CD4-positive, alpha-beta T cell (primary cell): Measurements from ENCODE around the gene RGS12. TPM values are rescaled to one million over a fixed set of nuclear protein-coding genes. Genes with fewer than 3 reads are reported as not detected.

Source experiments
- ATAC-seq: fragments of 200-7000 bp; cut with Tn5 transposase; one replicate; pipeline ENCODE4 v1.10.0; 2022; ENCODE audit warnings: mild to moderate bottlenecking; ENCODE audit not compliant: poor library complexity
- CTCF ChIA-PET: fragments of 350-600 bp; sonication (Branson Sonifier 250); formaldehyde crosslinking; loops from one replicate; lab custom pipeline; 2021; ENCODE audit warnings: antibody characterized with exemption, inconsistent platforms; lab: Charles Lee
- POLR2A ChIA-PET: fragments of 350-600 bp; sonication (Branson Sonifier 250); formaldehyde crosslinking; loops from one replicate; lab custom pipeline; 2021; ENCODE audit warnings: antibody characterized with exemption, inconsistent platforms; lab: Charles Lee
- DNase-seq, 14 experiments: peaks; one replicate each; pipeline ENCODE4 v3.0.0-alpha.2; 2013 to 2020; ENCODE audit warnings: mixed read lengths in 2 of 14
- H3K27ac ChIP-seq, 2 donors: one replicate each; pipeline versions ENCODE4 v1.5.1 to v1.7.0; 2013; ENCODE audit warnings: low read length in 2 of 2, low read depth in 1 of 2, mild to moderate bottlenecking in 1 of 2
- H3K27me3 ChIP-seq, 2 experiments: 1 replicate in 1 of 2; 2 replicates in 1 of 2; pipeline versions ENCODE4 v1.6.1 to v1.7.0; 2013; ENCODE audit warnings: low read length in 2 of 2, control low read depth in 1 of 2, mild to moderate bottlenecking in 1 of 2, moderate library complexity in 1 of 2; ENCODE audit not compliant: insufficient read depth in 2 of 2, control insufficient read depth in 1 of 2
- H3K36me3 ChIP-seq: one replicate; pipeline ENCODE4 v1.6.1; 2013; ENCODE audit warnings: low read length, control low read depth; ENCODE audit not compliant: insufficient read depth
- H3K4me1 ChIP-seq: one replicate; pipeline ENCODE4 v1.6.1; 2013; ENCODE audit warnings: low read length, control low read depth; ENCODE audit not compliant: insufficient read depth
- H3K4me3 ChIP-seq: one replicate; pipeline ENCODE4 v1.5.1; 2013; ENCODE audit warnings: mild to moderate bottlenecking, low read length, moderate library complexity
- H3K9me3 ChIP-seq, 2 experiments: 1 replicate in 1 of 2; 2 replicates in 1 of 2; pipeline versions ENCODE4 v1.6.1 to v1.7.0; 2013; ENCODE audit warnings: low read length in 2 of 2, mild to moderate bottlenecking in 2 of 2, control low read depth in 1 of 2, moderate library complexity in 1 of 2; ENCODE audit not compliant: control insufficient read depth in 1 of 2, insufficient read depth in 1 of 2
- H3K27ac Mint-ChIP-seq: one replicate; pipeline ENCODE4 v1.8.0; 2020; ENCODE audit warnings: mixed read lengths
- H3K27me3 Mint-ChIP-seq: one replicate; pipeline ENCODE4 v1.8.0; 2021; ENCODE audit warnings: mixed read lengths
- H3K36me3 Mint-ChIP-seq: one replicate; pipeline ENCODE4 v1.8.0; 2021; ENCODE audit warnings: low read depth, mixed read lengths
- H3K4me1 Mint-ChIP-seq: one replicate; pipeline ENCODE4 v1.8.0; 2021; ENCODE audit warnings: low read depth, mixed read lengths
- H3K4me3 Mint-ChIP-seq: one replicate; pipeline ENCODE4 v1.8.0; 2020; ENCODE audit warnings: mild to moderate bottlenecking, mixed read lengths
- H3K9me3 Mint-ChIP-seq: one replicate; pipeline ENCODE4 v1.8.0; 2020; ENCODE audit warnings: mixed read lengths
- intact Hi-C, 2 experiments: fragments of 100-400 bp; cut with DNase I in 1 of 2; cut with micrococcal nuclease in 1 of 2; formaldehyde crosslinking; loops; one replicate each; pipeline versions ENCODE4 v1.15.1 to v1.9.0; 2023 to 2025; cut with DNase I, micrococcal nuclease
- total RNA-seq, 174 experiments: library from RNA in 2 of 174; stranded (reverse) in 2 of 174; gene quantifications; one replicate each; pipeline ENCODE4 v1.2.3 and lab custom pipeline; 2021 to 2026
- TF ChIP-seq, protein P1 (sequence below): fragments of 200-600 bp; IDR thresholded peaks from one replicate; pipeline ENCODE4 v1.8.0; 2022; ENCODE audit warnings: antibody characterized with exemption, mild to moderate bottlenecking

RGS12 gene
- total RNA-seq, 2 experiments from 2014 or later = 14.1 to 16.9 TPM

GRCh38 chr4:3246458-3247398, 46.1 kb upstream of the RGS12 start:
- TF ChIP-seq, protein P1, sequence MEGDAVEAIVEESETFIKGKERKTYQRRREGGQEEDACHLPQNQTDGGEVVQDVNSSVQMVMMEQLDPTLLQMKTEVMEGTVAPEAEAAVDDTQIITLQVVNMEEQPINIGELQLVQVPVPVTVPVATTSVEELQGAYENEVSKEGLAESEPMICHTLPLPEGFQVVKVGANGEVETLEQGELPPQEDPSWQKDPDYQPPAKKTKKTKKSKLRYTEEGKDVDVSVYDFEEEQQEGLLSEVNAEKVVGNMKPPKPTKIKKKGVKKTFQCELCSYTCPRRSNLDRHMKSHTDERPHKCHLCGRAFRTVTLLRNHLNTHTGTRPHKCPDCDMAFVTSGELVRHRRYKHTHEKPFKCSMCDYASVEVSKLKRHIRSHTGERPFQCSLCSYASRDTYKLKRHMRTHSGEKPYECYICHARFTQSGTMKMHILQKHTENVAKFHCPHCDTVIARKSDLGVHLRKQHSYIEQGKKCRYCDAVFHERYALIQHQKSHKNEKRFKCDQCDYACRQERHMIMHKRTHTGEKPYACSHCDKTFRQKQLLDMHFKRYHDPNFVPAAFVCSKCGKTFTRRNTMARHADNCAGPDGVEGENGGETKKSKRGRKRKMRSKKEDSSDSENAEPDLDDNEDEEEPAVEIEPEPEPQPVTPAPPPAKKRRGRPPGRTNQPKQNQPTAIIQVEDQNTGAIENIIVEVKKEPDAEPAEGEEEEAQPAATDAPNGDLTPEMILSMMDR = no peak
- Histone ChIP-seq H3K4me3 (no peak overlapping the region), H3K36me3 (no peaks in the 10 kb centered on the region), H3K4me1 (peaks cover 9% of the 10 kb centered on the region), H3K27ac (no peak overlapping the region), H3K27me3 (no peaks in the 10 kb centered on the region), H3K9me3 (no peaks in the 10 kb centered on the region)
- Mint-ChIP-seq H3K9me3 (no peaks in the 10 kb centered on the region), H3K27ac (no peak overlapping the region), H3K27me3 (no peaks in the 10 kb centered on the region), H3K36me3 (peaks cover 5% of the 10 kb centered on the region), H3K4me1 (peaks cover 18% of the 10 kb centered on the region), H3K4me3 (no peak overlapping the region)
- intact Hi-C loops = no loop called here
- no peak for ATAC-seq
- ChIA-PET POLR2A (no interaction called here), CTCF (interaction anchor here (0.6 kb wide), 1 partner anchor 620 kb away, joined by 3 read pairs; no protein-coding TSS in a partner anchor)
- DNase-seq = no peak

DNA sequence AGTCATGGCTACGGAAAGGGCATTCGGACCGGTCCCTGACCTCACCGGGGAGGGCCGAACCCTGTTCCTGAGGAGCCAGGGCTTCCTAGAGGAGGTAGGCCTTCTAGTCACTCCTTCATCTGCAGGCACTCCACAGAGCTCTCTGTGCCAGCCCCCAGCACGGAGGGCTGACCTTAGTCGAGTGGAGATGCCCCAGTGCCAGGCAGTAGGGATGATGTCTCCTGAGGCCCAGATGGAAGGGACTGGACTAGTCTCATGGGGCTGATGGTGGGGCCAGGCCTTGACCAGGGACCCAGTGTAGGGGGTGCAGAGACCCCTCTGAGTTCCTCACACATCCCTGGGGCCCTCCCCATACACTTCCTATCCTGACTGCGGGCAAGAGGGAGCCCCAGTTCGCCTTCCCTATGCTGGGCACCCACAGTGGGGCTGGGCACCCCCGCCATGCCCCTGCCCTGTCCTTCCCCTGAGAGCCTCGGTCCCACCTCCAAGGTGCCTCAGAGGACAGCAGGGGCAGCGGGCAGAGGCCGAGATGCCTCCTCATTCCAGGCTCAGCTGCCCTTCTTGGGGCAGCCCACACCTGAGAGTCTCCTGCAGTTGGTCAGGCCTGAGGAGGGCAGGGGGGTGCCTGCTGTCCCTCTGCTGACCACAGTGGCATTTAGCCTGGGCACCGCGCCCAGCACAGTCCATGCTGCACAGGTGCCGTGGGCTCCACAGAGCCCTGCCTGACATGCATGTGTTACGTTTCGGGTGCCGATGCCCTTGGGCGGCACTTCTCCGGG, 45.2 kb upstream of the RGS12 start:
- DNase-seq (no peak), ATAC-seq (no peak)
- ChIA-PET CTCF (no interaction called here), POLR2A (no interaction called here)
- Mint-ChIP-seq H3K27ac (no peak overlapping the region), H3K4me1 (peaks cover 12% of the 10 kb centered on the region), H3K36me3 (no peaks in the 10 kb centered on the region), H3K4me3 (no peak overlapping the region), H3K9me3 (no peaks in the 10 kb centered on the region), H3K27me3 (no peaks in the 10 kb centered on the region)
- Histone ChIP-seq H3K4me1 (peaks cover 9% of the 10 kb centered on the region), H3K4me3 (no peak overlapping the region), H3K27me3 (no peaks in the 10 kb centered on the region), H3K36me3 (no peaks in the 10 kb centered on the region), H3K9me3 (no peaks in the 10 kb centered on the region), H3K27ac (no peak overlapping the region)
- intact Hi-C loops = no loop called here
- TF ChIP-seq, protein P1 = no peak

DNA sequence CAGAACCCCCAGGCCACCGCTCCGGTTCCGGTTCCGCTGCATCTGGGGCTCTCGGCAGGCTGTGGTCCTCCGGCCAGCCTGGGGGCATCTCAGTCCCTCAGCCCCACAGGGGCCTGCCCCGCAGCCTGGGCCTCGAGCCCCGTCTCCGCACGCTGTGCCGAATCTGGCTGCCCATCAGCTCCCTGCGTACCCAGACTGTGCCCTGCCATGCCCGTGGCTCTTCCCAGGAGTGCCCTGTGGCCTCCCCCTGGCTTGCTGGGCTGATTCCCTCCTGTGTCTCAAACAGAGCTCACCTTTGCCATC, 44.7 kb upstream of the RGS12 start:
- Mint-ChIP-seq H3K4me3 (no peak overlapping the region), H3K27ac (no peak overlapping the region), H3K4me1 (peaks cover 6% of the 10 kb centered on the region), H3K9me3 (no peaks in the 10 kb centered on the region), H3K36me3 (no peaks in the 10 kb centered on the region), H3K27me3 (no peaks in the 10 kb centered on the region)
- Histone ChIP-seq H3K4me1 (peaks cover 4% of the 10 kb centered on the region), H3K36me3 (no peaks in the 10 kb centered on the region), H3K27ac (no peak overlapping the region), H3K27me3 (no peaks in the 10 kb centered on the region), H3K9me3 (no peaks in the 10 kb centered on the region), H3K4me3 (no peak overlapping the region)
- ChIA-PET POLR2A (no interaction called here), CTCF (no interaction called here)
- TF ChIP-seq, protein P1 = no peak
- intact Hi-C loops = no loop called here
- ATAC-seq (no peak), DNase-seq (no peak)
